ENCODE results near the gene CARD14.
"Not testable (repeated sequence)": the region's sequence is repeated elsewhere in the genome, so short reads cannot be mapped to it uniquely, and the experiment has no call there.

Gene CARD14

GRCh38 chr17:80247561-80247960, 77.7 kb downstream of the CARD14 start:
- DNase-seq (ENCODE audit: insufficient read length, low spot score) (no peak), FAIRE-seq (no peak)

GRCh38 chr17:80248001-80248893, 78.4 kb downstream of the CARD14 start:
- FAIRE-seq = no peak
- no peak for DNase-seq (ENCODE audit: insufficient read length, low spot score)

- DNase-seq (ENCODE audit: insufficient read length, low spot score) (no peak), FAIRE-seq (no peak)
Measured at GRCh38 chr17:80248894-80249710, 79.3 kb downstream of the CARD14 start.

- FAIRE-seq (peak; percentile 31), DNase-seq (ENCODE audit: insufficient read length, low spot score) (no peak)
Measured at GRCh38 chr17:80251966-80252365, 82.1 kb downstream of the CARD14 start.

GRCh38 chr17:80252871-80253270, 83.0 kb downstream of the CARD14 start:
- DNase-seq (ENCODE audit: insufficient read length, low spot score) = no peak
- no peak for FAIRE-seq

- DNase-seq (ENCODE audit: insufficient read length, low spot score) = no peak
- FAIRE-seq = no peak
Measured at GRCh38 chr17:80253631-80254395, 84.0 kb downstream of the CARD14 start.

- peak; percentile 88 for FAIRE-seq
- peak; percentile 89 for DNase-seq (ENCODE audit: insufficient read length, low spot score)
Measured at GRCh38 chr17:80254396-80255251, 84.8 kb downstream of the CARD14 start.

- FAIRE-seq = no peak
- no peak for DNase-seq (ENCODE audit: insufficient read length, low spot score)
Measured at GRCh38 chr17:80256034-80256350, 86.2 kb downstream of the CARD14 start.

- FAIRE-seq (no peak), DNase-seq (ENCODE audit: insufficient read length, low spot score) (no peak)
Measured at GRCh38 chr17:80257716-80258213, 87.9 kb downstream of the CARD14 start.

- not testable (repeated sequence) for FAIRE-seq; DNase-seq (ENCODE audit: insufficient read length, low spot score)
Measured at GRCh38 chr17:80258296-80258695, 88.5 kb downstream of the CARD14 start.

Measured in HTR-8/SVneo (cell line).